Measurements from ENCODE around the gene PPARG.

PPARG gene

GRCh38 chr3:12313519-12313918 lies 24.6 kb downstream of the PPARG start:
- DNase-seq = no peak

DNA sequence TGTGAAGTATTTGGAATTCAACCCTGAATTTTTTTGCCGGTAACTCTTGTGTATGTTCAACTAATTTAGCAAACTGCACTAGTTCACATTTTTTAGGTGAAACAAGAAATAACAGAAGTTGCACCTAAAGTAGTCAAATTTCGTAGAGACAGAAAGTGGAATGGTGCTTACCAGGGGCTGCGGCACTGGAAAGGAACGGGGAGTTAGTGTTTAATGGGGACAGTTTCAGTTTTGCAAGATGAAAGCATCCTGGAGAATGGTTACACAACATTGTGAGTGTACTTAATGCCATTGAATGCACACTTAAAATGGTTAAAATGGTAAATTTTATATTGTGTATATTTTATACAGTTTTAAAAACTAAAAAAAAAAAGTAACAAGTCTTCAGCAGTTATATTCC lies 27.4 kb downstream of the PPARG start:
- no peak for DNase-seq

GRCh38 chr3:12316729-12317351 lies 28.0 kb downstream of the PPARG start:
- DNase-seq = no peak

- no peak for DNase-seq
Measured at GRCh38 chr3:12317914-12318313, 29.0 kb downstream of the PPARG start.

DNA sequence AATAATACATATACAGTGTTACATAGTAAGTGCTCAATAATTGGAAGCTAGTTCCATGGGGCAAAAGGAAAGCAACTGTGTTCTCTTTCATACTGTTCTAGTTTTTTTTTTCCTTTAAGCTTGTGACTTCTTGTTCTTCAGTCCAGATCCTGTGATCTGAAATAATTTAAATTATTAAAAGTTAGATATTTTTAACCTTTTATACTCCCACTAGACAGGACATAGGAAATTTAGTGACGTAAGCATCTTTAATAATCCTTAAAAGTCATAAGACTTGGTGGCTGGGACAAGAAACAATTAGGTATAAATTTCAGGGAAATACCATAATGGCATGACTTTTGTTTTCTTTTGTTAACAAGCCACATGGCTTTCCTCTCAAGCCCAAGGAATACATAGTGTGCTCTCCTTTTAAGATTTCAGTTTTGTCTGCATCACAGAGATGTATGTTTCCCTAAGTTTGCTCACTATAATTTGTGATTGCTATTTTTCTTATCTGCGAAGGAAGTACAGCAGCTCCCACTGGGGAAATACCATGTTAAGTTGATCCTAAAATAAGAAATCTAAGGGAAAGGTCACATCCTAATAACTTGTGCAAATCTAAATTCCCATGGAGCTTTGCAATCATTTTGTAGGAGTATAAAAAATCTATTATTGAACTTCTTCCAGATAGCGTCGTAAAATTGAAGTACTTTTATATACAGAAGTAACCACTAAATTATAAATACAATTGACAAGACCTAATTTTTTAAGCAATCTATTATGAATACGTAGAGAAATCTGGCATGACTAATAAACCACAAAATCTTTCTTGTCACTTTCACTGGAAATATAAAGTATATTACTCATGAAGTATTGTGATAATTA lies 30.1 kb downstream of the PPARG start:
- DNase-seq = no peak

- no peak for DNase-seq
Measured at GRCh38 chr3:12321015-12321414, 32.1 kb downstream of the PPARG start.

DNA sequence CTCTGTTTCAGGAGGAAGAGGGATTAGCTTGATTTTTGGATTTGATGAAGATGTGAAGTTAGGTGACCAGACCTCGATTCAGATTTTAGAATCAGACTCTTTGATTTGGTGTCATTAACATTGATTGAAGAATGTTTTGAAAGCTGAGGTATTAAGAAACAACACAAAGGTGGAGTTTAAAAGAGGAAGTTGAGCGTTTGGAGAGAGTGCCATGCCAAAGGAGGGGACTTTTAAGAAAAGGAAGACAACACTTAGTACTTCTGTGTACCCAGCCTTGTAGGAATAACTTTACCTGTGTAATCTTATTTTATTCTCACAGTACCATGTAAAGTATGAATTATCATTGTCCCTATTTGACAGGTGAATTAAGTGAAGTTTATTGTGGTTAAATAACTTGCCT lies 34.4 kb downstream of the PPARG start:
- DNase-seq = no peak

DNA sequence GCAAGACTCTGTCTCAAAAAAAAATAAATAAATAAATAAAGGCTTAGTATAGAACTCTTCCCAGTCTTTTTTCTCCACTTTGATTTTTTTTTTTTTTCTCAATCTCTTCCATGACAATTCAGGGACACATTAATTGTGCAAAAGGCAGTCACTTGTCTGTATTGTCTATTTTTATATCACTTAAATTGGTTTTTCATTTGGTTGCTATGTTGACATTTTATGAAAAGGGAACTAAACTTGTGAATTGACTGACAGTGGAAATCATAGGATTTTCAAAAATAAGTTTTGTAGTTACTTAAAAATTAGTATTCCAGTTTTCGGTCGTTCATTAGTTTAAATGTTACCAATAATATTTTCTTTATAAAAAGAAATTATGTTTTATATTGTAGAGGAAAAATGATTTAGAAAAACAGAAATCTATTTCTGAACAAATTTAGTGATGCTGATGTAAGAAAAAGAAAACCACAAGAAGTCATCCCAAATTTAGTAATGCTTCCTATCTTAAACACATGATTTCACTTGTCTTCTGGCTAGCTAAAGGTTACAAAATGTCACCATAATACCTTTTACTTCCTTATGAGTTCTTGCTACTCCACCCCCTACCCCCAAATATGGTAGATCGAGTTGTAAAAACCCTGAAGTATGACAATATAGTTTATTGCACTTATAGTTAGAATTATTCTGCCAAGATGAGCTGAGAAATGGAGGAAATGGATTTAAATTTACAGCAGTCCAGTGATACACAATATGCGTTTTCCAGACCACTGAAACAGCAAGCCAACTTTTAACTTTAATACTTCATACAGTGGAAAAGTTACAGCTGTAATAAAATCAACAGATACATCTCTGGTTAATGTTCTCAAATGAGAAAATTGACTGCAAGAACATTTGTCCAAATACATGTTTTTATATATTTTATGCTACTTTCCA lies 37.0 kb downstream of the PPARG start:
- DNase-seq = no peak

DNA sequence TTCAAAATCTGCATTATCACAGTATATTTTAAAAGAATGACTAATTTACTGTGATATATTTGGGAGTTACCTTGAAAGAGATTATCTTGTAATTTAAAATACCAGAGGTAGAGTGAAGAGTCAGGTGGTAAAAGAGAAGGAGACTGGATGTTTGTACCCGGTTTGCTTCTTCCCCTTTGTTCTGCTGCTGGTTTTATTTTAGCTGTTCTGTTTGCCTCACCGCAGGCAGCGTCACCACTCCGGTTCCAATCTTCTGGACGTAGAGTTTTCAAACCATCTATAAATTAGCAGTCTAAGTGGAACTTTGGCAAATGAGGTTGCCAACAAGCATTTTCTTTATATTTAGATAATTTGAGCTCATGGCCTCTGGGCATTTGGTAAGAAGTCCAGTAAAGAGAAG lies 38.2 kb downstream of the PPARG start:
- no peak for DNase-seq

GRCh38 chr3:12328132-12328836 lies 39.4 kb downstream of the PPARG start:
- no peak for DNase-seq

GRCh38 chr3:12328837-12329462 lies 40.1 kb downstream of the PPARG start:
- DNase-seq = no peak

- DNase-seq = no peak
Measured at GRCh38 chr3:12334786-12335185, 45.9 kb downstream of the PPARG start.

DNA sequence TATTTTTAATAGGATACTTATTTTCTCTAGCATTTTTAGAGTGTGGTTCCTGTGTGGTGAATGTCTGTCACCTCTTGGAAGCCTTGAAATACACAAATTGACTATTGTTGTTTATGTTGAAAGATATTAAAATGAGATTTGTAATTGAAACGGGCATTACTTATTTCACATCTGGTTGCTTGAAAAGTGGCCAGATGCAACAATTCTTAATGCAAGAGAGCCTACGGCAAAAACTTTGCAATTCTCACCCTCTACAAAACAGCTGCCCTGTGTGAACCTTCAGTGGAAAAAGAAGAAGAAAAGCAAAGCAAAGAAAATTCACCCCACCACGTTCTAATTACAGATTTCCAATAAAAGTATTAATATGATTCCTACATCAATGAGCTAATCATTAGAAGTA lies 46.6 kb downstream of the PPARG start:
- DNase-seq = no peak

GRCh38 chr3:12336099-12336498 lies 47.2 kb downstream of the PPARG start:
- DNase-seq = peak in 2 of 5 experiments; percentile 66 to 71

- no peak for DNase-seq
Measured at GRCh38 chr3:12338595-12339546, 50.0 kb downstream of the PPARG start.

- no peak for DNase-seq
Measured at GRCh38 chr3:12339701-12340480, 51.0 kb downstream of the PPARG start.

- DNase-seq = no peak
Measured at GRCh38 chr3:12340506-12340905, 51.6 kb downstream of the PPARG start.

GRCh38 chr3:12342151-12342550 lies 53.3 kb downstream of the PPARG start:
- DNase-seq = no peak

GRCh38 chr3:12343047-12343501 lies 54.2 kb downstream of the PPARG start:
- DNase-seq = no peak

GRCh38 chr3:12345141-12345561 lies 56.3 kb downstream of the PPARG start:
- DNase-seq = peak in 1 of 5 experiments; percentile 18

Measured in T-helper 2 cell (primary cell).